HG03342 (cell line): Measurements from ENCODE around the gene ANO1.

Experiments
- ATAC-seq: cut with Tn5 transposase; IDR thresholded peaks from one replicate; pipeline ENCODE4 v1.9.1; 2021; ENCODE audit warnings: mild to moderate bottlenecking, moderate library complexity; ENCODE audit not compliant: unreplicated experiment

The ANO1 gene

GRCh38 chr11:70072461-70072860 is 5.7 kb upstream of the ANO1 start:
- no peak for ATAC-seq

DNA sequence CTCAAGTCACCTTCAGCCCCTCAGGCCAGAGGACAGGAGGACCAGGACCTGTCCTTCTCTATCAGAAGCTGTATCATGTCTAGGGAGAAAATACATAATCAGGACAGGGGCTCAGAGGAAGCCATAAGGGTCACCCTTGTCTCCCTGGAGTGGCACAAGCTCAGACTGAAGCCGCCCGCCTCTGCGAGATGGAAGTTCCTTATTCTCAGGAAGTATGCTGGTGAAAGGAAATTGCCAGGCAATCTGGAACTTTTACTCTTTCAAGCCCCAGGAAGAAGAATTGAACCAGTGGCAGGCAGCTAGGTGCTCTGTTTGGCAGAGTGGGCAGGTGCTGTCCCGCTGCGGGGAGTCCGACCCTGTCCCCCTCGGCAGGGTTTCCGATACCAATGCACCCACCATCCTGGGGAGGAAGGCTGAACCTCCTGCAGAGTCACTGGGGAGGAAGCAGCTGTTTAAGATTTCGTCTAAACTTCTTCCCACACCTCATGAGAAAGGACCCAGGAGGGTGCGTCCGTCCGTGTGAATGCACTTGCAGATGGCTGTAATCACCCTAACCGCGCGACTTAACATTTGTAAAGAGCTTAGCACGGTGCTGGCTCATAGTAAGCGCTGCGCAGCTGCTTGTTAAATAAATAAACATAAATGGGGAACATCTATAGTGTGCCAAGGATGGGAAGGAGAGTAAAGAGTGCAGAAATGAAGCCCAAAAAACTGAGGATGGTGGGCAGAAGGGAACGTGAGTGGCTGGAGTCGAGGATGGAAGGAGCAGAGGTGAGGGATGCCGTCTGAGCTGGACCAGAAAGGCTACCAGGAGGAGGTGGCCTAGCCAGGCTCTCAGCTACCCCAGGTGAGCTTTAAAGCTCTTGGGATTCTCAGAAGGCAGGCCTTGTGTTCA is 5.0 kb upstream of the ANO1 start:
- no peak for ATAC-seq

DNA sequence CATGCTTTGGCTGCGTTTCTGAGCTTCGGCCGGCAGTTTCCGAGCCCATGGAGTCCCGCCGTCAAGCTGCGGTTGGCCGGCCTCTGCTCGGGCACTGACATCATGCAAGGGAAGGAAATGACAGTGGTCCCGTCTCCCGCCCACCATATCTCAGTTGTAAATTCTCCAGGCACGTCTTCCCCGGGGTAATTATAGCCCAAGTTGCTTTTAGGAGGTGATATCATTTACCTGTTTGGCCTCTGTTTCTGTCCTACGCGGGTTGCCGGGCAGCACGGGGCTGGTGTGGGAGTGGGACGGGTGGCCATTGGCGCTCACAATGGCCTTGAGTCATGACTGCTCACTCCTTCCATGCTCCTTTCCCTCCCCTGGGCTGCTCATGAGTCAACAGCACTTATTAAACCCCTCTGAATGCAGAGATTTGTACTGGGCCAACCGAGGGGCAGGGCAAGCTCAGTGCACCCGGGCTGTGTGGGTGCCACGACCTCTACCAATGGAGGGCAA is 4.2 kb upstream of the ANO1 start:
- ATAC-seq: no peak

DNA sequence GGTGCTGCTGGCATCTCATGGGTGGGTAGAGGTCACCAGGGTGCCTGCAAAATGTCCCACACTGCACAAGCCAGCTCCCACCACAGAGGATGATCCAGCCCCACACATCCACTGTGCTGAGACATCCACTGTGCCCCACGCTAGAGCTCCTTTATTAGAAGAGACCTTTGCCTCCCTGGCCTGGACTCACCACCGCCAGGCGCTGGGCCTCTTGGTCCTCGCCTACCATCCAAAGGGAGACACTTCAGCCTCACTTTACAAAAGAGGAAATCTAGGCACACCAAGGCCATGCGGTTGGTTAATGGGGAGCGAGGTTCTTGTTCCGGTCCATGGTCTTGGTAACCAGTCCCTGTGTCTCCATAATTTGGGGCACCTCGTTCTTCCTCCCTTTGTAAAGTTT is 3.4 kb upstream of the ANO1 start:
- ATAC-seq: no peak

GRCh38 chr11:70075836-70076235 is 2.3 kb upstream of the ANO1 start:
- ATAC-seq: no peak

DNA sequence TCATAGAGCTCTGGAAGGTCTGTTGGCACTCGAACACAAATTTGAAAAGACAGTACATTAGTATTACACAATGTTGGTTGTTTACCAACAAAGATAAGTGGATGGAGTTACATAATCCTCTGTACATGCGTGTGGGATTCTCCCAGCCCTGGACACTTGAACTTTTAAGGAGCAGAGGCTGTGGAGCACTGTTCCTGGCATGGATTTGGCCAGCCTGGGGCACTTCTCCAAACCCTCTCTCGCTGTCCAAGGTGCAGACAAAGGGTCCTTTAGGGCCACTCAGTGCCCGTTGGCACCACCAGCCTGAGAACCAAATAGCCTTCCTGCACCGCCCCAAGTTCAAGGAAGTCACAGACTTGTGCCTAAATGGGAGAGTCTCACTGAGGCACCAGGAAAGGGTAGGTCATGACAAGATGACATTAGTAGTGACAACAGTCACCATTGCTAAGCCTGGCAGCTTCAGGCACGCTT is 1.6 kb upstream of the ANO1 start:
- ATAC-seq: no peak

DNA sequence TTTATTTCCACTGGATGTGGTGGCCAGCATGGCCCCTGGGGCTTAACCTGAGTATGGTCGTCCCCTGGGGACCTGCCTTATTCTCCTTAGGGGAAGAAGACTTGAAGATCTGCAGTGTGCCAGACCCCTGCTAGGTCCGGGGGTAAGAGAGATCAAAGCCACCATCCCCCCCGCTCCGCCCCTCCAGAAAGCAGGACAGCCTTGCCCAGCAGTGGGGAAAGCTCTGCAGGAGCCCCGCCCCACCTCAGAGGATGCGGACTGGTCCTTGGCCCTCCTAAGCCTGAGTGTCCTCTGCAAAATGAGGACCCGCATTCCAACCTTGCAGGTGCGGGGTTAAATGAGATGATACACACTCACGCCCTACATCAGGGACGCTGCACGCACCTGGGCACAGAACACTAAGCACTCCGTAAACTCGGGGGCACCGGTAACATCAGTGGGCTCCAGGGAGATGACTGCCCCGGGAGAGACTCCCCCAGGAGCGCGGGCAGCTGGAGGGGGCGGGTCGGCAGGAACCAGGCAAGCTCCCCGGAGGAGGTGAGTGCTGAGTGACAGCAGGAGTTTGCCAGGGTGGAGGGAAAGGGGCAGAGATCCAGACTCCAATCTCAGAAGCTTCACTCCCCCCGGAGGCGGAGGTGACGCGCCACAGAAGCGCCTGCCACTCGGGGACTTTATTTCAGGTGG is 564 bp upstream of the ANO1 start:
- no peak for ATAC-seq

GRCh38 chr11:70078781-70079616 is 882 bp downstream of the ANO1 start:
- ATAC-seq: no peak

- ATAC-seq: no peak
These were observed 1.6 kb downstream of the ANO1 start for GRCh38 chr11:70079691-70080090.

DNA sequence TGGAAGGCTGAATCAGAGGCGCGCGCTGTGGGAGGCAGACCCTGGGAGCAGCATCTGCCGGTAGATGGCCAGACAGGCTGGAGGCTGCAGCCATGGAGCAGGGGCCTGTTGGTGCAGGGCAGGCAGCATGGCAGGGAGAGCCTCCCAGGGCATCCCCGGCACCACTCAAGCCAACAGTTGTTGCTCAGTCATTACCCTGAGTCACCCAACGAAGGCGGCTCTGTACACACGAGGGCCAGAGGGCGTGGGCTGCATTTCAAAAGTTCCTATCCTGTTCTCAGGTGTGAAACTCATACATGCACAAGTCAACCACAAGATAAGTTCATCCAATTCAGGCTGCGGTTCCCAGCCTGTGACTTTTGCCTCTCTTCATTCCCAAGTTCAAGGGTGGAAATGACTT is 2.6 kb downstream of the ANO1 start:
- no peak for ATAC-seq

GRCh38 chr11:70082829-70083228 is 4.7 kb downstream of the ANO1 start:
- ATAC-seq: no peak

DNA sequence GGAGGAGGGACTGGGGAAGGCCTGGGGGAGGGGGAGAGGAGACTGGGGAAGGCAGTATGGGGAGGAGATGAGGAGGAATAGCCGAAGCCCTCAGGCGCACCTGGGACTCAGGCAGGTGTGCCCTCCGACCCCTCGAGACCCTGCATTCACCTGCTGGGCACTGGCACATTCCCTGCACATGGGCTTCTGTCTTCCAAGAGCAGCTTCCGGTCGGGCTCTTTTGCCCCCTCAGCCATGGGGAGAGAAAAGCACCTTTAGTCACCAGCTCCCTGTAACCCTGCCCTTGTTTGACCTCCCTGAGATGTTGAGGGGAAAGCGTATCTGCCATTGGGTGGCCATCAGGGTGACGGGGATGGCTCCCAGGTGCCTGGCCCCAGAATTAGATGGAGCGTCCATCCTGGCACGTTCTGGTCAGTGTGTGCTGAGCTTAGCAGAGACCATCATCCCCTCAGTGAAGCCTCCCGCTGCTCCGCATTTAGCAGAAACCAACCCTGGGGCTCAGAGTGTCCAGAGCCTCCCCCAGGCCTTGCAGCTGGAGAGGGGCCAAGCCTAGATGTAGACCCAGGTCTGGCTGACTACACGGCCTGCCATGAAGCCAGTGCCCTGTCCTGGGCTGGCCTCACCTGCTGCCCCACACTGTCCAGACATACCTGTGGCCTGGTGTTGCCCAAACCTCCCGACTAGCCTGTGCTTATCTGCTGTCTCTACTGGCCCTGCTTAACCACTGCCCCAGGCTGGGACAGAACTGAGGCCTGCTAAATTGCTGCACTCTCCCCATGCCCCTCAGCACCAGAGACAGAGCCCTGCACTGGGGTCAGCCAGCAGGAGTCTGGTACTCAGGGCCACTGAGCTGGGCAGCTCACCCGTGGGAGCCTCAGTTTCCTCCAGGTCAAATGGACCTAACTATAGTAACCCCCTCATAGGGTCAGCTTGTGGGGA is 6.2 kb downstream of the ANO1 start:
- no peak for ATAC-seq

GRCh38 chr11:70085815-70086769 is 8.0 kb downstream of the ANO1 start:
- ATAC-seq: no peak

DNA sequence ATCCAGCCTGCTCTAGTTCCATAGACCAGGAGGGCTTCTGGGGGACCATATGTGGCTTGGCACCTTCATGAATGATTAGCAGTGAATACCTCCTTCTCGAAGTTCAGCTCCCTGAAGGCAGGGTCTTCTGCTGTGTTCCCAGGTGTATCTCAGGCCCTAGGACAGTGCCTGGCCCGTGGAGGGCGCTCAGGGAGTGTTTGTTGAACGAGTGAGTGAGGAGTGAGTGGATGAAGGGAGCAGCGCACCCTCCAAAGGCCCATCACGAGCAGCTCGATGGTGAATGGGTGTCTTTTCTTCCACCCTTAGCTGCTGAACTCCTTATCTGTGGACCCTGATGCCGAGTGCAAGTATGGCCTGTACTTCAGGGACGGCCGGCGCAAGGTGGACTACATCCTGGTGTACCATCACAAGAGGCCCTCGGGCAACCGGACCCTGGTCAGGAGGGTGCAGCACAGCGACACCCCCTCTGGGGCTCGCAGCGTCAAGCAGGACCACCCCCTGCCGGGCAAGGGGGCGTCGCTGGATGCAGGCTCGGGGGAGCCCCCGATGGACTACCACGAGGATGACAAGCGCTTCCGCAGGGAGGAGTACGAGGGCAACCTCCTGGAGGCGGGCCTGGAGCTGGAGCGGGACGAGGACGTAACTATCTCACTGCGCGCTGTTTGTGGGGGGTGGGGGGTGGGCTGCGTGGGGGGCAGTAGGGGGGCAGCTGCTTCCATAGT is 9.5 kb downstream of the ANO1 start:
- ATAC-seq: no peak

DNA sequence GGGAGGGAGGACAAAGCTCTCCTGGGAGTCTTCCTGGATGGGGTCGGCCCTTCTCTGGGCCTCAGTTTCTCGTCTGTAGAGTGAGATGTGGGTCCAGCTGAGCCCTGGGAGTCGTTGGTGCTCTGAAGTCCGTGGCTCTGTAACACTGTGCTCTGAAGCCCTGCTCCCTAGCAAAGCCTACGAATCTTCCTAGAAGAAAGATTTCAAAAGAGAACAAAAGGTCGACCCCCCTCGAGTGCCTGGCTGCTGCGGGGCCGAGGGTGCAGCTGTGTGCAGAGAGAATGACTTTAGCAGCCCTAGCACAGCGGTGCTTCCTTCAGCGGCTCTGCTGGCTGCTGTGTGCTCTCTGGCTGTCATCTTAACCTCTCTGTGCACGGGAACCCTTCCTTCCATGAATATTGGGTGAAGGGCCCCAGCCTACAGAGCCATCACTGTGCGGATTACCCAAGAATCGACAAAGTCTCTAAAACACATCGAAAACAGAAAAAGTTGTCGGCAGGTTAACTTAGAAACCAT is 10.7 kb downstream of the ANO1 start:
- ATAC-seq: no peak

DNA sequence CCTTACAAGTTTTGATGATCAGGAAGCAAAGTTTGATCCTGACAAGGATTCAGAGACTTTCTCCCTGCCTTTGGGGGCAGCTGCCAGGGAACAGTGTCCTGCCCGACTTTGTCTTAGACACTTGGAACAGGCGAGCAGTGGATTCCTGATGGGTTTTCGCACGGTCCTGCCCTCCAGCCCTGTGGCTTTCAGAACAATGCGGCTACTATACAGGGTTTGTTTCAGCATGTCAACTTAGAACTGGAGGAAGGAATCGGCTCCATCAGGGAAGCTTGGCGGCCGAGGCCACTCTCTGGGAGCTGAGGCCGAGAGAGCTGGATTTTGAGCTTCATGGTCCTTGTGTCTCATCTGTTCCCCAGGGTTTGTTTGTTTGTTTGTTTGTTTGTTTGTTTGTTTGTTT is 11.5 kb downstream of the ANO1 start:
- no peak for ATAC-seq

DNA sequence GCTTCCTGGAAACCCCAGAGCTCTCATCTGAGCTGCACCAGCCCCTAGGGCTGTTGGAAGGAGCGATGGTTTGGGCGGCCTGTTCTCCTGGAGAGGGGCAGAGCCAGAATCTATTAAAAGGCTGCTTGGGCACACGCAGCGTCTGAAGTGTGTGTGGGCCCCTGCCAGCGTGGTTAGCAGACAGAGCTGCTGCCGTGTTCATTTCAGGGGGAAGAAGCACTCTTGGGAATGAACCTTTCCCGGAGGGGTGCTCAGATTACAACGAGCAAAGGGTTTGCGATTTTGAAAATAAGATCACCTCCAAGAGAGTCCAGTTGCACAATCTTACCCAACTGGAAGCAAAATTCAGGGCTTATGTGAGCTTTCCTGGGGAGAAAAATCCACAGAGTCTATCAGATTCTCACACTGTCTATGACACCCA is 12.9 kb downstream of the ANO1 start:
- no peak for ATAC-seq

- no peak for ATAC-seq
These were observed 13.5 kb downstream of the ANO1 start for GRCh38 chr11:70091638-70092037.
